Right renal pelvis (tissue), 4 donors: ENCODE results near the gene ATXN1. TPM values are rescaled to one million over a fixed set of nuclear protein-coding genes. Genes with fewer than 3 reads are reported as not detected.
A peak's percentile ranks its signal among the peaks of the same experiment; 100 is the strongest.

ENCODE experiments used
- DNase-seq, 4 donors: peaks; one replicate each; pipeline ENCODE4 v3.0.0-alpha.2; 2013; ENCODE audit warnings: low read depth in 4 of 4, low spot score in 3 of 4, missing footprints in 1 of 4
- polyA plus RNA-seq, 4 donors: library from polyadenylated mRNA; unstranded; fragments of 120-200 nt; gene quantifications; one replicate each; pipeline ENCODE4 v1.2.1, GENCODE V29; 2013; ENCODE audit not compliant: insufficient read length in 4 of 4

ATXN1 gene
- polyA plus RNA-seq, 4 donors = 17.2 to 22.0 (median 20.8) TPM

DNA sequence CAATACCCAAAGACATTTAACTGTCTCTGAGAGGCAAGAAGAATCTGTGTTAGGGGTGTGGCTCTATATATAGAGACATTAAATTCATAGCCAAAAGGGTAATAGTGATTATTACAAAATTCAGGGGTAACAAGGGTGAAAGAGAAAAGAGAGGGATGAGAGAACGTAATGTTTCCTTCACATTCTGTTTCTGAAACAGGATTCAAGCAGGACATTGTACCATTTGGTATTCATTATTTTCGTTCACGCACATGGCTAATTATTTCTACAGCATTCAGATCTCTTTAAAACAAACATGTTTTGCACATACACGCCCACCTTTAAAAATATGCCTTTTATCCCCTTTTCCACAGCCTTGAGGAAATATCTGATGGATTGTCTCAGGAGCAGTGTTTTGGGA, 400.1 kb downstream of the ATXN1 start:
- DNase-seq = no peak

DNA sequence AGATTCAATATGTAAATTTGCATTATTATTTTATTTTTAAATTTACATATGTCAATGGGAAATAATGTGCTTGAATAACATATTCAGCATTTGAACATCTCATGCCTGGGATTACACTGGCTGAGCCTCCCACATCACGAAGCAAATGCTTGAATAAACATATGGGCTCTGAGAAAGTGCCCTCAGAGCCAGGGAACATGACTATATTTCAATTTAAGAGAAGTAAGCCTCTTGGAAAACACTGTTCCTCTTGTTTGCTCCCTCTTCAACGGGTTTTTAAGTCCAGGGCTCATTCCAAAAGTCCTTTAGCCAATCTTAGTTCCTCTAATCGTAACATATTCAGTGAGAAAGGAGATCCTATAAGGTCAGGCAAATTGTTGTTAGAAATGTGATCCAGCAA, 400.9 kb downstream of the ATXN1 start:
- no peak for DNase-seq

DNA sequence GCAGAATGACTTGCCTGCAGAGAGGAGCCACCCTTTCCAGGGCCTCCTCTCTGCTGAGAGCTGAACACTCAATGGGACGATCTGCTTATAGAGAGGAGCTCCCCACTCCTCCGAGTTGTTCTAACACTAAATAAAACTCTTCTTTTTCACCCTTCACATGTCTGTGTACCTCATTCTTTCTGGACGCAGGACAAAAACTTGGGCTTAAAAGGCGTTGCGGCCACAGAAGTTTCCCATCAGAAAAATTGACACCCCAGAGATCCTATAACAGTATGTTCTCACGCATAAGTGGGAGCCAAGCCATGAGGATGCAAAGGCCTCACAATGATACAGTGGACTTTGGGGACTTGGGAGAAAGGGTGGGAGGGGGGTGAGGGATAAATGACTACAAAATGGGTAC, 401.7 kb downstream of the ATXN1 start:
- DNase-seq = no peak

DNA sequence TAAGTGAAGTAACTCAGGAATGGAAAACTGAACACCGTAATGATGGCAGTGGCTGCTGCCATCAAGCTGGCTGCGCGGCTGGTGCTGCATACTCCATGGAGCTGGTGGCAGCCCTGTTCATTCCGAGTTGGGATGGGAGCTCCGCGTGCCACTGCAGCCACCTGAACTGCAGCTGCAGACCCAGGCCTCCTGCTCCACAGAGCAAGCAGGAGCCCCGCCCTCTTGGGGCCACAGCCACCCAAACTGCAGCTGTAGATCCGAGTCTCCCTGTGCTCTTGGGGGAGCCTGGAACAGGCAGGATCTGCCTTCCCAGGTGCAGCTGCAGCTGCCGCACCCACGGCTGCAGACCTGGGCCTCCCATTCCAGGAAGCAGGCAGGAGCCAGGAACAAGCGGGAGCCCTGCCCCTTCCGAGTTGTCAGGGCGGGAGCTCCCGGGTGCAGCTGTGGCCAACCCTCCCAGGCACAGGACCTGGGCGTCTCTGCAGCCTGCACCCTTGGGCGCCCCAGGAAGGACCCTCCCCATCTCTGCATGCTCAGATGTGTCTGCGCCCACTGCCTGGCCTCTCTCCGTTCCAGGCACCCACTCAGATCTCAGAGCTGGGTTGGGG, 402.6 kb downstream of the ATXN1 start:
- no peak for DNase-seq

DNA sequence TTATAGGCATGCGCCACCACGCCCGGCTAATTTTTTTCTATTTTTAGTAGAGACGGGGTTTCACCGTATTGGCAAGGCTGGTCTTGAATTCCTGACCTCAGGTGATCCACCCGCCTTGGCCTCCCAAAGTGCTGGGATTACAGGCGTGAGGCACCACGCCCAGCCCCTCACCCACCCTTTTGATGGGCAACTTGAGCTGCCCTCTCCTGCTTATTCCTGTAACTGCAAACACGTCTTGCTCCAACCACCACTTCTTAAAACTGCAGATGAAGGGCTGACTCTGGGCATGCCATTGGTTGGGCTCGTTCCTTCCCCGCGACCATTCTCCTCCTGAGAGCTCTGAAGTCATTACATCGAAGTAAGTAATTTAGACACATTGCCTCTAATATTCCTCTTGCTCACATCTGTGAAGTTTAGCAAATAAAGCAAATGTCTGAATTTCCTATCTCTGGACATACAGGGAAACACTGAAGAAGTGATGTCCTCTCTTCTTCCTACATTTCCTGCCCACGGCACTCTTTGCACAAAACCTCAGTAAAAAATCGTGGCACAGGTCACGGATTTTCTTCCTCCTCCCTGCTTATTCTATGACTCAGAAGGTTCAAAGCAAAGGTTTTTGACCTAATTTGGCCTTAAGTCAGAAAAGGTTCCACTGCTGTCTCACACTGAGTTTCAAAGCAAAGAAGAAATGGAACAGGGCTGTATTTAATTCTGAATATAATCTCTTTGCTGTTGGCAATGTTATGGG, 405.4 kb downstream of the ATXN1 start:
- no peak for DNase-seq

DNA sequence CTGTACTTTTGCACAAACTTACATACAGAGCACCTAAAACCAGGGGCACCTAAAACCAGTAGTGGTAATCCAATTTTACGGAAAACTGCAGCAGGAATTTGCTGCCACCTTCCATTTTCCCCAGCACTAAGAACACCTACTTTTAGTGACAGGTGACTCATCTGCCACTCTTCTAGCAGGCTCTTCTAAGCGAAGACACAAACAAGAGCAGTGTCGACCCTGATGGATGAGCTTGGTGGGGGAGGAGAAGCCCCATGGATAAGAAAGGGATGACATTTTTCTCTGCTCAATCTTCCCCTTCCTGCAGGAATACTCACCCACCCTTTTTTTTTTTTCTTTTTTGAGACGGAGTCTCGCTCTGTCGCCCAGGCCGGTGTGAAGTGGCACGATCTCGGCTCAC, 406.0 kb downstream of the ATXN1 start:
- DNase-seq = no peak

DNA sequence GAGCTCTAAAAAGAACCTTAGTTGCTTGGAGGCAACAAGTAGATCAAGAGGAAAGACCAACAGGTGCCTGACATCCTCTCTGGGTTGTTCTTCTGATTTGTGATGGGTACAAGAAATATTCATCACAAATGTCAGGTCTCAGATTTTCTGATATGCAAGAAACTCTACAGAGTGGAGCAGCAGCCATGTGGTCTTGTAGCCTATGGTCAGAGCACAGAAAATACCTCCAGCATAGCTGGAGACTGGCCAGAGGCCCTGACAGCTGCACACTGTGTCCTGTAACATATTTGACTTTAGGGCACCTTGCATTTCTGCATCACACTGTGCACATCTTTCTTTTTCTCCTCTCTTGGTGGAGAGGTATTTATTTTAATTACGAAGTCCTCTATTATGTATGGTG, 406.6 kb downstream of the ATXN1 start:
- DNase-seq = no peak

DNA sequence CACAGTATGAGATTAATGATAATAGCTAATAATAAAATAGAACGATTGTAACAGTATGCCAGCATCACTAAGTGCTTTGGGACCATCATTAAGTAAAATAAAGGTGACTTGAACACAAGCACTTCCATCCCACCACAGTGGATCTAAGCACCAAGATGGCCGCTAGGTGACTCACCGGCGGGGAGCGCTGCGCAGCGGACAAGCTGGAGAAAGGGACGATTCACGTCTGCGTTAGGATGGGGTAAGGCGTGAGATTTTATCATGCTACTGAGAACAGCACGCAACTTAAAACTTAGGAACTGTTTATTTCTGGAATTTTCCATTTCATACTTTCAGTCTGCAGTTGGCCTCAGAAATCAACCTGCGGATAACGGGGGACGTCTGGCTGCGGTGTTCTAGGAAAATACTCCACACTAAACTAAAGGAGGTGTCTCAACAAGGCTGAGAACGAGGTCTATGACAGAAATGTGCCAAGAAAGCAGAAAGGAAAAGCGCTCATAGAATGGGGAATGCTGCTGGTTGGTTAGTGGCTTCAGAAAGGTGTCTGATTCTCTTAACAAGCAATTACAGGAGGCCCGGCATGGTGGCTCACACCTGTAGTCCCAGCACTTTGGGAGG, 408.3 kb downstream of the ATXN1 start:
- DNase-seq = no peak

DNA sequence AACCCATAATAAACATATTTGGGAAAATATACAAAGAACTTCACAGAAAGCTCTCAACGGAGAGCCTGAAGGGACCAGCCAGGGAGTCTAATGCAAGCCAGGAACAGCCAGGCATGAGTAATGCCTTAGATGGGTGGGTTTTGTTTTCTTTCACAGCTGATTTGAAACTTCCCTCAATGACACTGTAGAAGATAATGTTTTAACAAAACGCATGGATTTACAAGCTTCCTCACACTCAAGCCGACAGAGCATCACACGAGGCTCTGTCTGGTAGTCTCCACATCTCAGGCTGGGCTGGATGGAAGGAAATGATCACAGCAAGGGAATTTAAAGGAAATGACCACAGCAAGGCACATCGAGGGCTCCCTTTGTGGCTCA, 409.0 kb downstream of the ATXN1 start:
- DNase-seq = no peak

DNA sequence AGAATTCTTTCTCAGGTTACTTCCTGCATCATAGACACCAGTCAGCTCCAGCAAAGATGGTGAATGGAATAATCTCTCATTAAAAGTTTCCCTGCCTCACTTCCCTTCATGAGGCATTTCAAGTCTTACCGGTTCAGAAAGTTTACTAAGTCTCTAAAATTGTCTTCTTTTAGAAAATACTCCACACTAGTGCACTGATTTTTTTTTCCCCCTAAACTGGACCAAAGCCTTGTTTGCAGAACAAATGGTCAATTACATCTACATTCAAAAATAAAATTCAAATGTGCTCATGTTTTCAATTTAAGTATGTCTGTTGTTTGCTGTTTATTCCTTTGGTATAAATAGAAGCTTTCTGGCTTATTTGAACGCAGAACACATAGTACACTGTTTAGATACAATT, 411.7 kb downstream of the ATXN1 start:
- no peak for DNase-seq

DNA sequence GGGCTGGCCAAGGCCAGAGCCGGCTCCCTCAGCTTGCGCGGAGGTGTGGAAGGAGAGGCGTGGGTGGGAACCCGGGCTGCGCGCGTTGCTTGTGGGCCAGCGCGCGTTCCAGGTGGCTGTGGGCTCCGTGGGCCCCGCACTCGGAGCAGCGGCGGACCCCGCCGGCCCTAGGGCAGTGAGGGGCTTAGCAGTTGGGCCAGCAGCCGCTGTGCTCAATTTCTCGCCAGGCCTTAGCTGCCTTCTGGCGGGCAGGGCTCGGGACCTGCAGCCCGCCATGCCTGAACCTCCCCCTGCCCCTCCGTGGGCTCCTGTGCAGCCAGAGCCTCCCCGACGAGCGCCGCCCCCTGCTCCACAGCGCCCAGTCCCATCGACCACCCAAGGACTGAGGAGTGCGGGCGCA, 414.4 kb downstream of the ATXN1 start:
- no peak for DNase-seq

DNA sequence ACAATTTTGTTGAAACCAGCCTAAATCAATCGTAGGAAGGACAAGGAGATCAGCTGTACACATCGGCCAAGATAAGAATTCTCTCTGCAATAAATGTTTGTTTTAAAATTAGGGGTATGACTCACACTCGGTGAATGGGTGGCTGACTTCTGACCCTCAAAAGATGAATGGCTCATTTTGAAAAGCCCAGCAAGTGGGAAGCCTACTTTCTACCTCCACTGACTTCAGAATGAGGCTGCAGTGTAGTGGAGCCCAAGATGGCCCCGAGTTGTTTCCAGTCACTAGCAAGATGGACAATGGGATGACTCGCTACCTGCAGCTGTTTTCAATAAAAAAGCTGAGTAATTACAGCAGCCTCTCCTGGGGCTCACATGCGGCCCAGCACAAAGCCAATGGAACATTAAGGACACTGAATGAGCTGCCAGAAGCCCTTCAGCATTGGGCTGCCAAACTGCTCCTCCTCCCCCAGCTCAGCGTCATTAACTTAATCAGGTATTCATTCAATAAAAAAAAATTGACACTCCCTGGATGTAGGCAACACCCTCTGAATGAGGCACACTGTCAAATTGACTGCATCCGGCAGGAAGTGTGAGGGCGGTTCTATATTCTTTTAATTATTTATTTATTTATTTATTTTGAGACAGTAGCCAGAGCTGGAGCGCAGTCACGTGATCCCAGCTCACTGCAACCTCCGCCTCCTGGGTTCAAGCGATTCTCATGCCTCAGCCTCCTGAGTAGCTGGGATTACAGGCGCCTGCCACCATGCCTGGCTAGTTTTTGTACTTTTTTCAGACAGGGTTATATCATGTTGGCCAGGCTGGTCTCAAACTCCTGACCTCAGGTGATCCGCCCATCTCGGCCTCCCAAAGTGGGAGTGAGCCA, 415.6 kb downstream of the ATXN1 start:
- DNase-seq = no peak

DNA sequence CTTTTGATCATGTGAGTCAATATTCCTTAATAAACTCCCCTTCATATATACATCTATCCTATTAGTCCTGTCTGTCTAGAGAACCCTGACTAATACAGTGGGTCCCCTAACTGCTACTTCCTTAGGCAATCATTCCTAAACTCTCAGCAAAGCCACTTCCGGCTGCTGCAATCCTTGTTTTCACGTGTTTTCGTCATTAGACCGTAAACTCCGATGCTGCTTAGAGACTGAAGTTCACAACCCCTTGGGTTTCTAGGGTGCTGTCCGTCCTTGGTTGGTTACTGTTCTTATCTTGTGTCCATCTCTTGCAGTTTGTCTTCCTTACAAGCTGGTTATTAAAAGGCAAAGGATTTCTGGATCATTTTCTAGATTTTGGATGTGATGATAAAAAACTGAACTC, 416.5 kb downstream of the ATXN1 start:
- no peak for DNase-seq

DNA sequence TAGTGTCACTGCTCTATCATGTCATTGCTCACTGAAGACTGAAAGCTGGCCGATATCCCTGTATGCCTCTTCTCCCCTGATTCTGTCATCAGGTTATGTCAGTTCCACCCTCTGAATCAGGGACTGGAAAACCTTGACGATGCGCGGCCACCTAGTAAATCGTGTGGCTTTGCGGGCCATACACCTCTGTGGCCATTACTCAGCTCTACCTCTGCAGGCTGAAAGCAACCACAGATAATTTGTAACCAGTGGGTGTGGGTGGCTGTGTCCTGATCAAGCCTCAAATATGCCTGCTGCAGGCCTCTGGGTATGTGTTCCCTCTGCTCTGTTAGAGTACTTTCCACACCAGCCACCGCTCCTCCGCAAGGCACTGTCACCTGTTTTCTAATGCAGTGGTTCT, 417.7 kb downstream of the ATXN1 start:
- no peak for DNase-seq

DNA sequence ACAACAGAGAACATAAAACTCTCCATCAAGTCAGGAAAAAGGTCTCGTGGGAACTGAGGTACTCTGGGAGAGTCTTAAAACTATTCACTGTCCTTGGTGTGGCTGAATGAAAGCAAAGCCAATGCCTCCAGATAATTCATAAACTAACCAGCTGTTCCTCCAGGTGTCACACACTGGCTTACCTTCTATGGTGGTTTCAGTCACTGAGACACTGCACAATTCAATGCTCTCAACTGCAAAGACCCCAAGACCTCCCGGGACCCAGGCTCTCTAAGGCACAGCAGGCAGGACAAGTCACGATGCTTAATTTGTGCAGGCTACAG, 422.0 kb downstream of the ATXN1 start:
- DNase-seq = no peak

DNA sequence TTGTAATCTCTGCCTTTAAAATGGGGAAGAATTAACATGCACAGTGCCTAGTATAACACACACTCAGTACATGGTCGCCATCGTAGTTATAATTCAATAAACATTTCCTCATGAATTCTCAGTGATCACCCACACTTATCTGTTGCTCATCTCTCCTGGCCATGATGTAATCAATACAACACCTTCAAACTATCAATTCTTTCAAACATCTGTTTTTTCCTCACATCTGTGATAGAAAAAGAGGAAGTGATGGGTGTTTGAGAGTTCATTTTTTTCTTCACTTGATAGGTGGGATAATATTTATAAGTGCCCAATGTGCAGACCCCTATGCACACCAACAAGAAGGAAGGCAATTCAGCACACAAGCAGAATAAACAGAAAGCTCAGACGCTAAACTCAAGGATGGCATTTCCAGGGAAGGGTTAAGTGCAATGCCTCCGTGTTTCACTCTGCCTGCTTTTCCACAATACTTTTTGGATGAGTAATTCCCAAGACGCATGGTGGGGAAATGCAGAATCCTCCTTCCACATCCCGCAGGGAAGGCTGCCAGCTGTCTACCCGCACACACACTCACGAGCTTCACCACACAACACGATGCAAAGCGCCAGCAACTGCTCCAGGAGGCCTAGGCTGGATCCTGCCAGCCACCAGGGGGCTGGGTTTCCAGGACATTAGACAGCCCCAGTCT, 422.5 kb downstream of the ATXN1 start:
- no peak for DNase-seq

DNA sequence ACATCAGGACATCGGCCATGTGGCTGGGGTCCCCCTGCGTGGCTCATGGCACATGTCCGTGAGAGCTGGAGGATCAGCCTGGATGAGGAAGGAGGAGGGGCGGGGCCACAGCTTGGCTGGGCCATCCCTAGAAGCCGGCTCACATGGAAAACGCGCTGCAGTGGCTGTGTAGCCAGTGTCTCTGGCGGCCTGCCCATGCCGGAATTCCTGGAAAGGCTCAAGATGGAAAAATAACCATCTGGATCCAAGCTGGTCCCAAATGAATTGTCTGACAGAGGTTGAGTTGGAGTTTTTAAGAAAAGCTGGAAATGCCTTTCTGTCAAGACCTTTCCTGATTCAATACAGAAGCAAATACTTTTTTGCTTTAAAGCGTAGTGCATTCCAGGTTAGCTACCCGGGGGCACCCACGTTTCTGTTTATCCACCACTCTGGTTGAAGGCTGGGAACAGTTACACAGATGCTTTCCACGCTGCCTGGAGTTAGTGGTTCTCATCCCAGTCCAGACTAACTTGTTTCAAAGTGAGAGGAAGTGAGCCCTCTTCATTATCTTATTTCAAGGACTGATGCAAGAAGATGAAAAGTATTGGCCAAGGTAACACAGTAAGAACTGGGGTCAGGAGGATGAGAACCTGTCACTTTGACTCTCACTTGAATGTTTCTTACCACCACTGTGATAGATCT, 423.8 kb downstream of the ATXN1 start:
- DNase-seq = peak; percentile 69 to 79 (median 76)

DNA sequence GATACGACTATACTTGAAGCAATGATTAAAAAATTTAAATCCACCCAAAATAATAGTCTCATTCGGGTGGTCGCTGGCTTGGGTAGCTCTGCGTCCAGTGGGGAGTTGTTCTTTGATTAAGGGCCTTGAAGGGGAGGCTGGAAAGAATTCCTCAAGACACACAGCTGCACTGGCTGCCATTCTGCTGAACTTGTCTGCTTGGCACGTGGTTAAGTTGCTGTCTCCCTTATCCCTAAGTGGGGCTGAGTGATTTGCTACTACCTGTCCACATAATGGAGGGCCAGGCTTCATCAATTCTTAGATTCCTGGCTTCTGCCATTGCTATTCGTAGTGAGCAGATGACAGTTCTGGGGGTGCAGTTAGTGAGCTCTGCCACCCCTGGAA, 424.4 kb downstream of the ATXN1 start:
- no peak for DNase-seq

DNA sequence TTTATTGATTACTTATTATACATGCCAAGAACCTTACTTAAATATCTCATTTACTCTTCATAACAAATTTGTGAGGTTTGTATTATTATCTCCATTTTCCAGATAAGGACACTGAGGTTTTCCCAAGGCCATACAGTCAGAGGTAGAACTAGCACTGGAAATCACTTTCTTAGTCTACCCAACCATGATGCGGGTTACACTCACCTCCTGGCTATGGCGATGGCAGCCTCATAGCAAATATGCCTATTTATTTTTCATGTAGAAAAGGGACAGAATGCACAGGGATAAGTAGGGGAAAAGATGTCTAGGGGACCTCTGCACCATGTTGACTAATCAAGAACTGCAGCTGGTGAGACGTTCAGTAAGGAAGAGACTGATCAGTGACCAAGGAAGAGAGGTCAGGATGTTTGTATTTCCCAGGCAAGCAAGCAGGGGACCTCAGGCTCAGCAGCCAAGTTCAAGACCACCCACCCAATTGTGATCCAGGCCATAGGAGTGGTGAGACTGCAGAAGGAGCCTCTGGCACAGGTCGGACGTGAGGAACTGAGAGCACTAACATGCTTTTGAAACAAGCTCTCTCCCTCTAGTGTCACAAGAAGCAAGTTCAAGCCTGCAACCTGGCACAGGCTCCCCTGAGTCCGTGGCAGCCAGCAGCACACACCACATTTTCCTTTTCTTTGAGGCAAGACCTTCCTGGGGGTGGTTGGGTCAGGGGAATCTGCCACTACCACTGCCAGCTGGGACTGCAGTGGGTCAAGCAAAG, 425.0 kb downstream of the ATXN1 start:
- no peak for DNase-seq

DNA sequence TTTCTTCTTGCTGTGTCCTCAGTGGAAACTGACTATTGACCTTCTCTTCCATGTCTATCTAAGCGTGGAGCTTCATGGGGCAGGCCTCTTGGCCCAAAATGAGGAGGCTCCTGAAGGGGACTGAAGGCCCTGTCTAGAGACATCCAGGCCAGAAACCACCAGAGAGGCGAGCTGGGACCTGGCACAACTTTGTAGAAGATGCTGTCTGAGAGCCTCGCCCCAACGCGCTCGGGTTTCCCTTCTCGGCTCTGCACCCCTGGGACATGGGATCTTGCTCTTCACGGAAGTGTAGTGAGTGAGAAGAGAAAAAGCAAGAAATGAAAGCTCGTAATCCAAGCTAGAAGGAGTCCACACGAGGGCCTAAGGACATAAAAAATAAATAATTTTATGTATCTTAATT, 426.1 kb downstream of the ATXN1 start:
- DNase-seq = no peak
